HepG2 (cell line): ENCODE measurements around the gene RNH1. TPM values are rescaled to one million over a fixed set of nuclear protein-coding genes. Genes with fewer than 3 reads are reported as not detected.

Source experiments
- ARID3A ChIP-seq: IDR thresholded peaks from 2 replicates; pipeline ENCODE4 v1.6.1; 2012; ENCODE audit warnings: low read depth, low read length, improper control_type of control experiment
- ELK4 ChIP-seq: sonication (generic); formaldehyde crosslinking; IDR thresholded peaks from 2 replicates; pipeline ENCODE4 v1.9.0; 2021; ENCODE audit warnings: missing genetic modification reagents, borderline replicate concordance
- FIP1L1 ChIP-seq: fragments of 200-400 bp; formaldehyde crosslinking; IDR thresholded peaks from 2 replicates; pipeline ENCODE4 v1.6.1; 2018; ENCODE audit warnings: low read depth, mild to moderate bottlenecking, low read length, moderate library complexity, borderline replicate concordance; ENCODE audit not compliant: insufficient read depth
- GFI1 ChIP-seq: sonication (generic); formaldehyde crosslinking; IDR thresholded peaks from 2 replicates; pipeline ENCODE4 v1.5.0; 2020; ENCODE audit warnings: missing genetic modification reagents, mild to moderate bottlenecking, borderline replicate concordance
- GRHL1 ChIP-seq: sonication (generic); formaldehyde crosslinking; conservative IDR thresholded peaks from 2 replicates; pipeline ENCODE4 v1.8.0; 2022; ENCODE audit warnings: missing genetic modification reagents
- MXI1 ChIP-seq: IDR thresholded peaks from 3 replicates; pipeline ENCODE4 v1.6.1; 2012; ENCODE audit warnings: low read depth, low read length, inconsistent platforms, borderline replicate concordance
- NR2F6 ChIP-seq, 2 experiments: IDR thresholded peaks; 2 replicates each; pipeline ENCODE4 v1.6.1; 2016; ENCODE audit warnings: antibody characterized with exemption in 1 of 2, mild to moderate bottlenecking in 1 of 2
- PRMT3 ChIP-seq: sonication (generic); formaldehyde crosslinking; IDR thresholded peaks from 2 replicates; pipeline ENCODE4 v1.8.1; 2022; ENCODE audit warnings: low read depth, mild to moderate bottlenecking, moderate library complexity, missing genetic modification reagents, borderline replicate concordance
- SP4 ChIP-seq: sonication (generic); formaldehyde crosslinking; IDR thresholded peaks from 2 replicates; pipeline ENCODE4 v1.8.1; 2023; ENCODE audit warnings: mild to moderate bottlenecking, missing genetic modification reagents
- STAG1 ChIP-seq: sonication (generic); formaldehyde crosslinking; IDR thresholded peaks from 2 replicates; pipeline ENCODE4 v1.4.0; 2020; ENCODE audit warnings: missing genetic modification reagents
- SYNCRIP ChIP-seq: fragments of 200-400 bp; formaldehyde crosslinking; IDR thresholded peaks from 2 replicates; pipeline ENCODE4 v1.6.1; 2018; ENCODE audit warnings: mild to moderate bottlenecking, low read depth, low read length; ENCODE audit not compliant: insufficient read depth
- ZBTB44 ChIP-seq: sonication (generic); formaldehyde crosslinking; IDR thresholded peaks from 2 replicates; pipeline ENCODE4 v1.4.0; 2020; ENCODE audit warnings: missing genetic modification reagents
- ZFP36L1 ChIP-seq: sonication (generic); formaldehyde crosslinking; IDR thresholded peaks from 2 replicates; pipeline ENCODE4 v1.8.0; 2022; ENCODE audit warnings: mild to moderate bottlenecking, missing genetic modification reagents, moderate library complexity
- ZNF124 ChIP-seq: sonication (generic); formaldehyde crosslinking; IDR thresholded peaks from 2 replicates; pipeline ENCODE4 v1.4.0; 2020; ENCODE audit warnings: missing genetic modification reagents
- ZNF207 ChIP-seq: fragments of 450-650 bp; IDR thresholded peaks from 2 replicates; pipeline ENCODE4 v1.6.1; 2016; ENCODE audit warnings: antibody characterized with exemption, borderline replicate concordance
- ZNF333 ChIP-seq: sonication (generic); formaldehyde crosslinking; IDR thresholded peaks from 2 replicates; pipeline ENCODE4 v1.4.0; 2020; ENCODE audit warnings: mild to moderate bottlenecking, missing genetic modification reagents, borderline replicate concordance
- ZNF343 ChIP-seq: sonication (generic); formaldehyde crosslinking; IDR thresholded peaks from 2 replicates; pipeline ENCODE4 v1.4.0; 2020; ENCODE audit warnings: mild to moderate bottlenecking, missing genetic modification reagents
- ZNF362 ChIP-seq: sonication (generic); formaldehyde crosslinking; IDR thresholded peaks from 2 replicates; pipeline ENCODE4 v1.4.0; 2020; ENCODE audit warnings: missing genetic modification reagents, mild to moderate bottlenecking, borderline replicate concordance
- ZNF382 ChIP-seq: sonication (generic); formaldehyde crosslinking; IDR thresholded peaks from 2 replicates; pipeline ENCODE4 v1.5.0; 2020; ENCODE audit warnings: missing genetic modification reagents, mild to moderate bottlenecking, borderline replicate concordance
- ZNF816 ChIP-seq: sonication (generic); formaldehyde crosslinking; IDR thresholded peaks from 2 replicates; pipeline ENCODE4 v1.8.0; 2022; ENCODE audit warnings: missing genetic modification reagents, mild to moderate bottlenecking, borderline replicate concordance
- polyA plus RNA-seq, 8 experiments: library from polyadenylated mRNA; depleted of rRNA in 3 of 8; stranded (reverse) in 7 of 8; unstranded in 1 of 8; fragments of >200 nt; fragmentation: Illumina TruSeq in 4 of 8; extraction: Trizol in 4 of 8; gene quantifications; 2 replicates each; pipeline versions ENCODE4 v1.2.1 to v1.2.3, GENCODE V29; 2011 to 2016; ENCODE audit warnings: low read depth in 4 of 8, missing spikeins in 1 of 8, mixed read lengths in 1 of 8; ENCODE audit not compliant: insufficient read depth in 1 of 8
- total RNA-seq, 5 experiments: library from RNA; depleted of rRNA; stranded (reverse); fragments of >200 nt; fragmentation: Illumina TruSeq; extraction: Trizol; gene quantifications; 2 replicates each; pipeline ENCODE4 v1.2.3, GENCODE V29; 2016; ENCODE audit warnings: low read depth in 1 of 5

The RNH1 gene
- total and polyA plus RNA-seq, 2 of the 13 experiments (the other 11 are each of a cell fraction or from before 2014, with no cell fraction given) = 36.0 to 74.1 TPM

- TF ChIP-seq SP4 (CRISPR knock-in tag) (peak; percentile 90), ARID3A (no peak), ZNF333 (CRISPR knock-in tag) (no peak), FIP1L1 (no peak), ZNF343 (CRISPR knock-in tag) (0 out of 2 replicates have a peak, but pooled peaks have one; percentile 57), ZNF207 (no peak), SYNCRIP (no peak), GFI1 (CRISPR knock-in tag) (no peak), ELK4 (CRISPR knock-in tag) (no peak), STAG1 (CRISPR knock-in tag) (peak; percentile 86), ZBTB44 (CRISPR knock-in tag) (no peak), NR2F6 (IDR thresholded peaks at IDR 0.05) (peak; percentile 60; the same call in 1 of the 2 replicates), NR2F6 (CRISPR knock-in tag; IDR thresholded peaks at IDR 0.05) (peak; percentile 67; the same call in 1 of the 2 replicates), GRHL1 (no peak), ZNF816 (CRISPR knock-in tag) (no peak), ZNF124 (CRISPR knock-in tag) (0 out of 2 replicates have a peak, but pooled peaks have one; percentile 36), ZNF362 (CRISPR knock-in tag) (peak; percentile 55; the same call in 1 of the 2 replicates), ZNF382 (no peak), ZFP36L1 (CRISPR knock-in tag) (no peak), MXI1 (peak; percentile 74; the same call in 1 of the 3 replicates), PRMT3 (CRISPR knock-in tag) (no peak)
Measured at GRCh38 chr11:447923-448731, 58.9 kb downstream of the RNH1 start (continued).
